CD14-positive monocyte (primary cell): ENCODE results near the gene IL4R. TPM values are rescaled to one million over a fixed set of nuclear protein-coding genes. Genes with fewer than 3 reads are reported as not detected.

Source experiments
- DNase-seq, 3 donors: peaks; one replicate each; pipeline ENCODE4 v3.0.0-alpha.2; 2011 to 2022
- H2AFZ ChIP-seq: 2 replicates; pipeline ENCODE4 v1.6.0; 2012; ENCODE audit warnings: mild to moderate bottlenecking, low read depth, low read length, inconsistent platforms; ENCODE audit not compliant: insufficient read depth, poor library complexity, severe bottlenecking
- H3K27ac ChIP-seq, 2 donors: 1 replicate in 1 of 2; 2 replicates in 1 of 2; pipeline ENCODE4 v1.5.1; 2012 to 2013; ENCODE audit warnings: low read length in 2 of 2, control low read depth in 1 of 2, inconsistent platforms in 1 of 2, low read depth in 1 of 2, mild to moderate bottlenecking in 1 of 2
- H3K27me3 ChIP-seq, 2 donors: one replicate each; pipeline versions ENCODE4 v1.6.0 to v1.6.1; 2011 to 2013; ENCODE audit warnings: low read length in 2 of 2; ENCODE audit not compliant: control insufficient read depth in 2 of 2, insufficient read depth in 2 of 2
- H3K36me3 ChIP-seq, 2 donors: replicated peaks in 1 of 2; 1 replicate in 1 of 2; 2 replicates in 1 of 2; pipeline versions ENCODE4 v1.5.1 to v1.6.1; 2012 to 2013; ENCODE audit warnings: low read length in 2 of 2, control low read depth in 1 of 2, inconsistent platforms in 1 of 2, mild to moderate bottlenecking in 1 of 2; ENCODE audit not compliant: insufficient read depth in 2 of 2, control insufficient read depth in 1 of 2
- H3K4me1 ChIP-seq, 2 donors: 1 replicate in 1 of 2; 2 replicates in 1 of 2; pipeline versions ENCODE4 v1.5.1 to v1.6.1; 2012 to 2013; ENCODE audit warnings: low read length in 2 of 2, control low read depth in 1 of 2, inconsistent platforms in 1 of 2, mild to moderate bottlenecking in 1 of 2, moderate library complexity in 1 of 2; ENCODE audit not compliant: insufficient read depth in 2 of 2, control insufficient read depth in 1 of 2
- H3K4me2 ChIP-seq: replicated peaks from 2 replicates; pipeline ENCODE3; 2012; ENCODE audit warnings: low read length, moderate library complexity, mild to moderate bottlenecking; ENCODE audit not compliant: poor library complexity, severe bottlenecking; ENCODE audit errors: extremely low read depth
- H3K4me3 ChIP-seq, 3 experiments: fragments of 200-600 bp in 1 of 3; sonication (generic) in 1 of 3; replicated peaks in 1 of 3; 1 replicate in 2 of 3; 2 replicates in 1 of 3; pipeline ENCODE4 v1.5.1; 2011 to 2013; ENCODE audit warnings: low read length in 3 of 3, mild to moderate bottlenecking in 3 of 3, control low read depth in 2 of 3, low read depth in 2 of 3, inconsistent platforms in 1 of 3, moderate library complexity in 1 of 3
- H3K79me2 ChIP-seq: 2 replicates; pipeline ENCODE4 v1.6.0; 2012; ENCODE audit warnings: mild to moderate bottlenecking, control low read depth, inconsistent platforms, low read length, moderate library complexity; ENCODE audit not compliant: insufficient read depth
- H3K9ac ChIP-seq: 2 replicates; pipeline ENCODE4 v1.6.0; 2017; ENCODE audit warnings: low read length, mild to moderate bottlenecking; ENCODE audit not compliant: insufficient read depth, poor library complexity, severe bottlenecking
- H3K9me3 ChIP-seq, 2 donors: replicated peaks in 1 of 2; 1 replicate in 1 of 2; 2 replicates in 1 of 2; pipeline versions ENCODE4 v1.5.1 to v1.6.1; 2012 to 2013; ENCODE audit warnings: low read length in 2 of 2, control low read depth in 1 of 2; ENCODE audit not compliant: control insufficient read depth in 1 of 2, insufficient read depth in 1 of 2
- H4K20me1 ChIP-seq: 2 replicates; pipeline ENCODE4 v1.6.0; 2012; ENCODE audit warnings: mild to moderate bottlenecking, low read length, control low read depth, moderate library complexity; ENCODE audit not compliant: insufficient read depth
- H3K27ac Mint-ChIP-seq, 7 donors: one replicate each; pipeline ENCODE4 v1.8.0; 2020; ENCODE audit warnings: mild to moderate bottlenecking in 7 of 7, mixed read lengths in 7 of 7, moderate library complexity in 6 of 7, inconsistent platforms in 2 of 7
- H3K27me3 Mint-ChIP-seq, 3 donors: one replicate each; pipeline ENCODE4 v1.8.0; 2021 to 2022; ENCODE audit warnings: low read depth in 3 of 3, mild to moderate bottlenecking in 3 of 3, mixed read lengths in 3 of 3, moderate library complexity in 3 of 3, inconsistent platforms in 1 of 3
- H3K36me3 Mint-ChIP-seq, 2 donors: one replicate each; pipeline ENCODE4 v1.8.0; 2020; ENCODE audit warnings: mixed read lengths in 2 of 2, inconsistent platforms in 1 of 2, mild to moderate bottlenecking in 1 of 2
- H3K4me1 Mint-ChIP-seq: one replicate; pipeline ENCODE4 v1.8.0; 2020; ENCODE audit warnings: mild to moderate bottlenecking, mixed read lengths
- H3K4me3 Mint-ChIP-seq, 2 donors: one replicate each; pipeline ENCODE4 v1.8.0; 2020; ENCODE audit warnings: mild to moderate bottlenecking in 2 of 2, mixed read lengths in 2 of 2, moderate library complexity in 1 of 2
- H3K9me3 Mint-ChIP-seq, 7 donors: one replicate each; pipeline ENCODE4 v1.8.0; 2020 to 2022; ENCODE audit warnings: mixed read lengths in 7 of 7, mild to moderate bottlenecking in 6 of 7, moderate library complexity in 6 of 7, inconsistent platforms in 2 of 7
- CTCF ChIP-seq: fragments of 200-600 bp; IDR thresholded peaks from one replicate; pipeline ENCODE4 v1.8.0; 2022; ENCODE audit warnings: antibody characterized with exemption, mild to moderate bottlenecking
- WGBS: methylation state at CpG from one replicate; pipeline ENCODE4 v1.1.5; 2013; ENCODE audit warnings: missing lambda C conversion rate; ENCODE audit not compliant: insufficient coverage; 5-methylcytosine and 5-hydroxymethylcytosine counted together
- intact Hi-C, 2 donors: fragments of 100-400 bp; cut with micrococcal nuclease; formaldehyde crosslinking; loops; one replicate each; pipeline versions ENCODE4 v1.15.0 to v1.15.1; 2023
- polyA plus RNA-seq, 3 donors: library from polyadenylated mRNA; depleted of rRNA in 1 of 3; unstranded in 2 of 3; stranded (reverse) in 1 of 3; fragments of 300-500 nt in 2 of 3; fragments of >200 nt in 1 of 3; fragmentation: Illumina TruSeq in 2 of 3; gene quantifications; 1 replicate in 2 of 3; 2 replicates in 1 of 3; pipeline ENCODE4 v1.2.3, GENCODE V29; 2012 to 2021

IL4R gene
- polyA plus RNA-seq, 3 donors, result 25.1 to 80.4 (median 35.6) TPM

- Mint-ChIP-seq H3K4me1 (peaks cover 43% of the 10 kb centered on the region), H3K9me3 (peaks cover 0 to 2% (median 0%) of the 10 kb centered on the region in 7 donors), H3K27me3 (no peaks in the 10 kb centered on the region), H3K4me3 (peak within 1 kb of the TSS; percentile 87 to 92), H3K36me3 (peaks cover 2 to 6% of the 10 kb centered on the region in 2 donors), H3K27ac (peak within 1 kb of the TSS; percentile 93 to 98 (median 96))
- H3K4me3 ChIP-seq, result peak within 1 kb of the TSS; percentile 77 to 94 (median 89)
- WGBS, result 9% methylated on average over 55 of the region's 58 CpGs
- H3K4me2 ChIP-seq, result peak within 1 kb of the TSS; percentile 86
- no peaks in the 10 kb centered on the region for H3K36me3 ChIP-seq
- no peaks in the 10 kb centered on the region for H3K27me3 ChIP-seq
- peak within 1 kb of the TSS; percentile 70 to 98 for H3K27ac ChIP-seq
- peak within 1 kb of the TSS; percentile 85 for H3K9ac ChIP-seq
- H3K79me2 ChIP-seq, result peaks cover 23% of the 10 kb centered on the region
- no peak for TF ChIP-seq CTCF
- no peaks in the 10 kb centered on the region for H3K9me3 ChIP-seq
- intact Hi-C loops, result loop anchor here in 1 of 2 donors (10.0 kb wide), 1 partner anchor 46 kb away; the partner anchor contains the start of gene IL4R
- DNase-seq, result peak; percentile 96 to 97 (median 97)
- peak within 1 kb of the TSS; percentile 85 for H2AFZ ChIP-seq
- peaks cover 25 to 46% of the 10 kb centered on the region in 2 donors for H3K4me1 ChIP-seq
- H4K20me1 ChIP-seq, result no peaks in the 10 kb centered on the region
Measured at GRCh38 chr16:27268376-27269299, 45.1 kb upstream of the IL4R start, which contains the start of gene NSMCE1. Gene NSMCE1 (minus strand): TSS chr16:27268772. CDS start chr16:27257570, 11,202 bp downstream.

- WGBS, result 82% methylated on average over 7 of the region's 9 CpGs
- Histone ChIP-seq H3K27ac (peak overlapping the region; percentile 70 to 98), H3K4me3 (peak overlapping the region; percentile 77 to 94 (median 89)), H2AFZ (peak overlapping the region; percentile 85), H3K36me3 (no peaks in the 10 kb centered on the region), H4K20me1 (no peaks in the 10 kb centered on the region), H3K4me1 (peaks cover 23 to 38% of the 10 kb centered on the region in 2 donors), H3K4me2 (peak overlapping the region; percentile 86), H3K9me3 (no peaks in the 10 kb centered on the region), H3K27me3 (no peaks in the 10 kb centered on the region), H3K79me2 (peaks cover 23% of the 10 kb centered on the region), H3K9ac (peak overlapping the region; percentile 85)
- H3K27me3 Mint-ChIP-seq, result no peaks in the 10 kb centered on the region
- DNase-seq, result no peak
- no peak for TF ChIP-seq CTCF
- H3K4me1 Mint-ChIP-seq, result peaks cover 40% of the 10 kb centered on the region
- peak overlapping the region; percentile 87 to 92 for H3K4me3 Mint-ChIP-seq
- intact Hi-C loops, result loop anchor here (5.0 to 10.0 kb wide), 2 partner anchors 43 to 45 kb away; partner anchors contain the start of gene IL4R (in 2 of the 2)
- H3K36me3 Mint-ChIP-seq, result peaks cover 0 to 6% of the 10 kb centered on the region in 2 donors
- H3K9me3 Mint-ChIP-seq, result peaks cover 0 to 2% (median 0%) of the 10 kb centered on the region in 7 donors
- H3K27ac Mint-ChIP-seq, result peak overlapping the region; percentile 93 to 98 (median 96)
Measured at GRCh38 chr16:27269300-27270150, 44.2 kb upstream of the IL4R start.
